Measurements from ENCODE around the gene NTRK2.

- no peak for TF ChIP-seq POLR2A (IDR thresholded peaks at IDR 0.05)
- no peak for TF ChIP-seq CTCF (IDR thresholded peaks at IDR 0.05)
Measured at GRCh38 chr9:84822589-84823233, 153.2 kb downstream of the NTRK2 start.

Data from vagina (tissue), 2 donors.